Smooth muscle cell (in vitro differentiated cells): ENCODE measurements around the gene CDKAL1. TPM values are rescaled to one million over a fixed set of nuclear protein-coding genes. Genes with fewer than 3 reads are reported as not detected.
A peak's percentile ranks its signal among the peaks of the same experiment; 100 is the strongest.

Experiments used
- DNase-seq: peaks from one replicate; lab custom pipeline; 2025; ENCODE audit not compliant: unreplicated experiment; lab: John Stamatoyannopoulos, UW
- H2AFZ ChIP-seq: fragments of 200-600 bp; sonication (generic); 2 replicates; pipeline ENCODE4 v1.6.0; 2016; ENCODE audit warnings: antibody characterized with exemption, low read depth, mild to moderate bottlenecking
- H3F3A ChIP-seq: fragments of 200-600 bp; sonication (generic); 2 replicates; pipeline ENCODE4 v1.6.0; 2017; ENCODE audit warnings: antibody characterized with exemption, low read depth
- H3K27ac ChIP-seq: fragments of 200-600 bp; sonication (generic); 2 replicates; pipeline ENCODE4 v1.5.1; 2016; ENCODE audit warnings: low read depth, mild to moderate bottlenecking
- H3K27me3 ChIP-seq: fragments of 200-600 bp; sonication (generic); 2 replicates; pipeline ENCODE4 v1.6.1; 2016; ENCODE audit warnings: low read depth, mild to moderate bottlenecking
- H3K36me3 ChIP-seq: fragments of 200-600 bp; sonication (generic); 2 replicates; pipeline ENCODE4 v1.5.1; 2016; ENCODE audit warnings: low read depth
- H3K4me1 ChIP-seq: fragments of 200-600 bp; sonication (generic); 2 replicates; pipeline ENCODE4 v1.5.1; 2016; ENCODE audit warnings: low read depth
- H3K4me2 ChIP-seq: fragments of 200-600 bp; sonication (generic); 2 replicates; pipeline ENCODE4 v1.6.0; 2016; ENCODE audit warnings: mild to moderate bottlenecking
- H3K4me3 ChIP-seq: fragments of 200-600 bp; sonication (generic); 2 replicates; pipeline ENCODE4 v1.5.1; 2016; ENCODE audit warnings: mild to moderate bottlenecking
- H3K79me2 ChIP-seq: fragments of 200-600 bp; sonication (generic); 2 replicates; pipeline ENCODE4 v1.6.0; 2016; ENCODE audit warnings: low read depth, mild to moderate bottlenecking
- H3K9ac ChIP-seq: fragments of 200-600 bp; sonication (generic); 2 replicates; pipeline ENCODE4 v1.6.0; 2016; ENCODE audit warnings: low read depth
- H3K9me3 ChIP-seq: fragments of 200-600 bp; sonication (generic); replicated peaks from 2 replicates; pipeline ENCODE4 v1.5.1; 2016; ENCODE audit warnings: low read depth
- H4K20me1 ChIP-seq: fragments of 200-600 bp; sonication (generic); 2 replicates; pipeline ENCODE4 v1.6.0; 2016; ENCODE audit warnings: low read depth
- WGBS: methylation state at CpG from one replicate; pipeline ENCODE4 v1.1.7; 2016; ENCODE audit warnings: low lambda C conversion rate; 5-methylcytosine and 5-hydroxymethylcytosine counted together
- polyA plus RNA-seq: library from polyadenylated mRNA; unstranded; fragments of >200 nt; fragmentation: Nextera tagmentation; extraction: Ambion mirVana; gene quantifications from 2 replicates; pipeline ENCODE4 v1.2.1, GENCODE V29; 2016
- total RNA-seq: library from RNA; depleted of rRNA; stranded (reverse); fragments of >200 nt; gene quantifications from 2 replicates; pipeline ENCODE4 v1.2.3, GENCODE V29; 2014
- TF ChIP-seq, protein P1 (sequence below): fragments of 200-600 bp; sonication (generic); IDR thresholded peaks from 2 replicates; pipeline ENCODE4 v1.5.1; 2017; ENCODE audit warnings: borderline replicate concordance, mild to moderate bottlenecking, antibody characterized with exemption; ENCODE audit not compliant: insufficient read depth, poor library complexity, severe bottlenecking

The CDKAL1 gene
- total and polyA plus RNA-seq, 2 experiments from 2014 or later: 16.5 to 16.6 TPM

DNA sequence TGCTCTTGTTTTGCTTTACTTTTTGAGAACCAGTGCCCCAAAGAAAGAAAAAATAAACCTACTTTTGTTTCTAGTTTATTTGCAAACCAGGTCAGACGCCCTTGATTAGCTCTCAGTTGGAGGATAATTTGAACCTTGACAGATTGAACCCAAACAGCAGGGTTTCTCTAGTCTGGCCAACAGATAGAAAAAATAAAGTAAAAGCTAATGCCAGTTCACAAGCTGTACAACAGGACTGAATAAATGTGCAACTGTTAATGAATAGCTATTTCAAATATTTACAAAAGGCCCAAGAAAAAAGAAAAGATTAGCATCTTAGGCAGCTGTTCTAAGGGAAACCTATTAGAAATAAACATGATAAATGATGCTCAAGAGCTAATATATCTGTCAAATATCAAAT, 331.8 kb downstream of the CDKAL1 start:
- 84% methylated on average over 1 of the region's 1 CpG for WGBS

DNA sequence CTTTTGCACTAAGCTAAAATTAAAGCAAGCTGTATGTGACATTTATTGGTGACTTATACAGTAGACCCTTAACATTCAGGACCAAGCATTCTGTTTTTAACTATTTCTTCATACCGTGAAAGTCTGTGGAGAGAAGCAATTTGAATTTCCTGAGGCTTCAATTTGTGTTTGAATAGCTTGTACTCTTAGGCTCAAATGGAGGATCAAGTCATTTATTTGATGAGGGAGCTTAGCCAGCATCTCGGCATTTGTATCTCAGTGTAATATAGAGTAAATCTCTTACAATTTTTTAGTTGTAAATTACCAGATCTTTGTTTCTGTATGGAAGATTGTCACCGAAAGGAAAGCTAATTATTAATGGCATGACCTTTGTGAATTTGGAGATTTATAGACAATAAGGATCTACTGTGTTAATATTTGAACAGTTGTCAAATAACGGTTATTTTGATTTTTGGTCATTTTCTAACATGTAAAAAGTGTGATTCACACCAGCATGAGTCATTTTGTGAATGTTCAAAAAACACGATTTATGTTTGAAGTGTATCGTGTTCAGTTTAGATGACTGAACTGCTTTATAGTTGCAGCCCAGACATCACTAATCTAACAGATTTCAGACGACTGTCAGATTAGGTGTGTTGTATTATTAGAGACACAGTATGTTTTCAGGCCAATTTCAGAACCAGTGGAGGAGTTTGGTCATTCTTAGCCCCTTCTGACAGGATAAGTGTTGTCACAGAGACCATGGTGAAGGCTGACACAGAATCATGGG, 332.9 kb downstream of the CDKAL1 start:
- H3F3A ChIP-seq: no peaks in the 10 kb centered on the region
- no peaks in the 10 kb centered on the region for H3K79me2 ChIP-seq
- no peaks in the 10 kb centered on the region for H3K9me3 ChIP-seq
- no peaks in the 10 kb centered on the region for H4K20me1 ChIP-seq
- H2AFZ ChIP-seq: no peak overlapping the region
- peak overlapping the region; percentile 67 for H3K27ac ChIP-seq
- TF ChIP-seq, protein P1, sequence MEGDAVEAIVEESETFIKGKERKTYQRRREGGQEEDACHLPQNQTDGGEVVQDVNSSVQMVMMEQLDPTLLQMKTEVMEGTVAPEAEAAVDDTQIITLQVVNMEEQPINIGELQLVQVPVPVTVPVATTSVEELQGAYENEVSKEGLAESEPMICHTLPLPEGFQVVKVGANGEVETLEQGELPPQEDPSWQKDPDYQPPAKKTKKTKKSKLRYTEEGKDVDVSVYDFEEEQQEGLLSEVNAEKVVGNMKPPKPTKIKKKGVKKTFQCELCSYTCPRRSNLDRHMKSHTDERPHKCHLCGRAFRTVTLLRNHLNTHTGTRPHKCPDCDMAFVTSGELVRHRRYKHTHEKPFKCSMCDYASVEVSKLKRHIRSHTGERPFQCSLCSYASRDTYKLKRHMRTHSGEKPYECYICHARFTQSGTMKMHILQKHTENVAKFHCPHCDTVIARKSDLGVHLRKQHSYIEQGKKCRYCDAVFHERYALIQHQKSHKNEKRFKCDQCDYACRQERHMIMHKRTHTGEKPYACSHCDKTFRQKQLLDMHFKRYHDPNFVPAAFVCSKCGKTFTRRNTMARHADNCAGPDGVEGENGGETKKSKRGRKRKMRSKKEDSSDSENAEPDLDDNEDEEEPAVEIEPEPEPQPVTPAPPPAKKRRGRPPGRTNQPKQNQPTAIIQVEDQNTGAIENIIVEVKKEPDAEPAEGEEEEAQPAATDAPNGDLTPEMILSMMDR: no peak
- peaks cover 23% of the 10 kb centered on the region for H3K4me1 ChIP-seq
- no peaks in the 10 kb centered on the region for H3K27me3 ChIP-seq
- H3K9ac ChIP-seq: peak overlapping the region; percentile 29
- H3K36me3 ChIP-seq: no peaks in the 10 kb centered on the region
- no peak overlapping the region for H3K4me3 ChIP-seq
- H3K4me2 ChIP-seq: peak overlapping the region; percentile 48
- DNase-seq: no peak
- WGBS: 40% methylated on average over 7 of the region's 7 CpGs

More for the DNA sequence above, 331.8 kb downstream of the CDKAL1 start:
- no peaks in the 10 kb centered on the region for H3K9me3 ChIP-seq
- no peak overlapping the region for H2AFZ ChIP-seq
- no peaks in the 10 kb centered on the region for H3F3A ChIP-seq
- peaks cover 23% of the 10 kb centered on the region for H3K4me1 ChIP-seq
- H4K20me1 ChIP-seq: no peaks in the 10 kb centered on the region
- H3K4me2 ChIP-seq: no peak overlapping the region
- H3K79me2 ChIP-seq: no peaks in the 10 kb centered on the region
- TF ChIP-seq, protein P1: no peak
- H3K4me3 ChIP-seq: no peak overlapping the region
- no peak overlapping the region for H3K27ac ChIP-seq
- H3K9ac ChIP-seq: no peak overlapping the region
- DNase-seq: no peak
- no peaks in the 10 kb centered on the region for H3K27me3 ChIP-seq
- no peaks in the 10 kb centered on the region for H3K36me3 ChIP-seq

DNA sequence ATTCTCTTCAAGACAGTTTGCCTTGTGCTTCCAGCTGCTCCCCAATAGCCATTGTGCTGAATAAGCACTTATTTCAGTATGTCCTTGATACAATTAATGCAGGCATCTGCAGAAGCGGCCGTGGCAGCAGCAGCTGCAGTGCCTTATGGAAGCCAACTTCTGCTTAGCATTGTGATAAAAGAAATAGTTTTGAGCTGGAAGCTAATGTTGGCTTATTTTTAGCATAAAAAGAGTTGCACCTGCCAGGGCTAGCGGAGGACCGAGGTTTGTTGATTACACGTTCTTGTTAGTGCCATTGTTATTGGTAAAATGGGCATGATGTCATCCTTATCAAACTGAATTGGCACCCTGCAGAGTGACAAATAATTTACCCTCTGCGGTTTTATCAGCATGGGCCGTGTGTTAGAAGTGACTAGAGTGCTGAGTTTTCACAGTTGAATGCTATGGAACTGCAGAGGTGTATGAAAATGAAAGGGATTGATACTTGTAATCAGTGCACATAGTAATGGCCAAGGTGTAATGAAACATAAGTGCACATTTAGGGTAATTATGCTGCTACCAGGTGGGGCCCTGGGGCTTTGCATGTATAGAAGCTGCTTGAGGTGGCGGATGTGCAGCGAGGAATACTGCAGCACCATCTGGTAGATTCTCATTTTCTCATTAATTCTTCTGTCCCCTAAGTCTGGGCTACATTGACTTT, 334.3 kb downstream of the CDKAL1 start:
- 72% methylated on average over 9 of the region's 9 CpGs for WGBS
- Histone ChIP-seq H3K4me2 (no peak overlapping the region), H3K36me3 (no peaks in the 10 kb centered on the region), H3K9ac (no peak overlapping the region), H3K27ac (no peak overlapping the region), H2AFZ (no peak overlapping the region), H3K4me3 (no peak overlapping the region), H4K20me1 (no peaks in the 10 kb centered on the region), H3K79me2 (no peaks in the 10 kb centered on the region), H3K27me3 (no peaks in the 10 kb centered on the region), H3K4me1 (peaks cover 23% of the 10 kb centered on the region), H3K9me3 (no peaks in the 10 kb centered on the region), H3F3A (no peaks in the 10 kb centered on the region)
- DNase-seq: no peak
- TF ChIP-seq, protein P1: no peak

DNA sequence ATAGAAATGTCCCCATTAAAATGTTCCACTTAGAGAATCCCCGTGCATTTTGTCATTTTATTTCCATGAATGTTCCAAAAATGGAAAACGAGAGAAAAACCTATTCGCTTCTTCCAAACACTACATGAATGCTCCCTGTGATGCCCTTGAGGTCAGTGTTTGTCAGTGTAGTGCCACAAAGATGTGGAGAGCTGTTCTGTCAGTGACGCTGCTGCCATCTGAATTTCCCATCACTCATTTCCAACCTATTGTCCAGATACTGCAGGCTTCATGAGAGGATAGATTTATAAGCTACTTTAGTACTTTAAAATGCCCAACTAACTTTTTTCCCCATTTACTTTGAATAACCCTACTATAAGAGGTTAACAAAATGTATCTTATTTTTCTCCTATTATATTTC, 335.8 kb downstream of the CDKAL1 start:
- Histone ChIP-seq H3K36me3 (no peaks in the 10 kb centered on the region), H3K4me2 (no peak overlapping the region), H3K79me2 (no peaks in the 10 kb centered on the region), H3K9ac (no peak overlapping the region), H3K27me3 (no peaks in the 10 kb centered on the region), H4K20me1 (no peaks in the 10 kb centered on the region), H3K4me3 (no peak overlapping the region), H3K9me3 (no peaks in the 10 kb centered on the region), H2AFZ (no peak overlapping the region), H3F3A (no peaks in the 10 kb centered on the region), H3K4me1 (peaks cover 23% of the 10 kb centered on the region), H3K27ac (no peak overlapping the region)
- 100% methylated on average over 4 of the region's 4 CpGs for WGBS
- TF ChIP-seq, protein P1: no peak
- DNase-seq: no peak
